Panc1 (cell line): Measurements from ENCODE around the gene TEKT4.
"Not testable (repeated sequence)": the region's sequence is repeated elsewhere in the genome, so short reads cannot be mapped to it uniquely, and the experiment has no call there.

ENCODE experiments used
- POLR2AphosphoS5 ChIP-seq: IDR thresholded peaks from 2 replicates; pipeline ENCODE4 v1.6.1; 2012; ENCODE audit warnings: mild to moderate bottlenecking, low read depth, low read length, moderate library complexity
- TF ChIP-seq, protein P1 (sequence below): fragments of 450-650 bp; IDR thresholded peaks from 2 replicates; pipeline ENCODE4 v1.5.1; 2017; ENCODE audit warnings: mild to moderate bottlenecking

DNA sequence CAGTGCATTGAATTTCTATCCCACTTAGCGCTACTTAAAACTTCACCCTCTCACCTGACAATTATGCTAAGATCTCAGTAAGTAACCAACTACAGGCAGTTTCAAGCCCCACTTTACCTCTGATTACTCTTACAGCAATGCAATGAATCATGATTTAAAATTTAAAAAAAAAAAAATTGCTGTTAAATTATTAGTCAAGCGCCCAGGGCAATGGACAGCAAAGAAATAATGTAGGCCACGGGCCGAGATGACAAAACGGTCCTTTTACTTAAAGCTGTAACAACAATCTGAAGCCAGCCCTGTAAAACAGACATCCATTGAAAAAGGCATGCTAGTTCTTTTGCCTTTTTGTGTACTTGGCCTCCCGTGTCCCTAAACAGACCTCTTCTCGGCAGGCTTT lies 24.0 kb downstream of the TEKT4 start:
- TF ChIP-seq POLR2AphosphoS5: not testable (repeated sequence)
- TF ChIP-seq, protein P1, sequence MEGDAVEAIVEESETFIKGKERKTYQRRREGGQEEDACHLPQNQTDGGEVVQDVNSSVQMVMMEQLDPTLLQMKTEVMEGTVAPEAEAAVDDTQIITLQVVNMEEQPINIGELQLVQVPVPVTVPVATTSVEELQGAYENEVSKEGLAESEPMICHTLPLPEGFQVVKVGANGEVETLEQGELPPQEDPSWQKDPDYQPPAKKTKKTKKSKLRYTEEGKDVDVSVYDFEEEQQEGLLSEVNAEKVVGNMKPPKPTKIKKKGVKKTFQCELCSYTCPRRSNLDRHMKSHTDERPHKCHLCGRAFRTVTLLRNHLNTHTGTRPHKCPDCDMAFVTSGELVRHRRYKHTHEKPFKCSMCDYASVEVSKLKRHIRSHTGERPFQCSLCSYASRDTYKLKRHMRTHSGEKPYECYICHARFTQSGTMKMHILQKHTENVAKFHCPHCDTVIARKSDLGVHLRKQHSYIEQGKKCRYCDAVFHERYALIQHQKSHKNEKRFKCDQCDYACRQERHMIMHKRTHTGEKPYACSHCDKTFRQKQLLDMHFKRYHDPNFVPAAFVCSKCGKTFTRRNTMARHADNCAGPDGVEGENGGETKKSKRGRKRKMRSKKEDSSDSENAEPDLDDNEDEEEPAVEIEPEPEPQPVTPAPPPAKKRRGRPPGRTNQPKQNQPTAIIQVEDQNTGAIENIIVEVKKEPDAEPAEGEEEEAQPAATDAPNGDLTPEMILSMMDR: not testable (repeated sequence)
